BJ (cell line): Measurements from ENCODE around the gene SLC6A16. TPM values are rescaled to one million over a fixed set of nuclear protein-coding genes. Genes with fewer than 3 reads are reported as not detected.
"Not testable (repeated sequence)": the region's sequence is repeated elsewhere in the genome, so short reads cannot be mapped to it uniquely, and the experiment has no call there.

ENCODE experiments used
- CTCF ChIA-PET: fragments of 350-600 bp; formaldehyde crosslinking; extraction: SDS; loops from one replicate; lab custom pipeline; 2021; ENCODE audit warnings: antibody characterized with exemption, inconsistent platforms; lab: Yijun Ruan, JAX
- POLR2A ChIA-PET: fragments of 300-600 bp; sonication (Branson Sonifier 250); formaldehyde crosslinking; extraction: SDS; loops from one replicate; lab custom pipeline; 2021; ENCODE audit warnings: antibody characterized with exemption; lab: Charles Lee
- DNase-seq: peaks from one replicate; pipeline ENCODE4 v3.0.0-alpha.2; 2011; ENCODE audit warnings: low read depth
- H3K27me3 ChIP-seq: 2 replicates; pipeline ENCODE4 v1.6.0; 2011; ENCODE audit warnings: low read length; ENCODE audit not compliant: control insufficient read depth, insufficient read depth
- H3K36me3 ChIP-seq: 2 replicates; pipeline ENCODE4 v1.5.1; 2011; ENCODE audit warnings: low read length; ENCODE audit not compliant: control insufficient read depth, insufficient read depth
- H3K4me3 ChIP-seq: 2 replicates; pipeline ENCODE4 v1.5.1; 2011; ENCODE audit warnings: low read depth, mild to moderate bottlenecking, control low read depth, low read length
- polyA plus RNA-seq: library from polyadenylated mRNA; depleted of rRNA; stranded (reverse); fragments of >200 nt; gene quantifications from 2 replicates; pipeline ENCODE4 v1.2.3, GENCODE V29; 2011
- TF ChIP-seq, protein P1 (sequence below): IDR thresholded peaks from 2 replicates; pipeline ENCODE4 v1.5.1; 2011; ENCODE audit warnings: low read depth, mild to moderate bottlenecking, control low read depth, inconsistent platforms, low read length, moderate library complexity; ENCODE audit not compliant: insufficient read depth

SLC6A16 gene
- polyA plus RNA-seq, 1 experiment = 0.42 TPM

DNA sequence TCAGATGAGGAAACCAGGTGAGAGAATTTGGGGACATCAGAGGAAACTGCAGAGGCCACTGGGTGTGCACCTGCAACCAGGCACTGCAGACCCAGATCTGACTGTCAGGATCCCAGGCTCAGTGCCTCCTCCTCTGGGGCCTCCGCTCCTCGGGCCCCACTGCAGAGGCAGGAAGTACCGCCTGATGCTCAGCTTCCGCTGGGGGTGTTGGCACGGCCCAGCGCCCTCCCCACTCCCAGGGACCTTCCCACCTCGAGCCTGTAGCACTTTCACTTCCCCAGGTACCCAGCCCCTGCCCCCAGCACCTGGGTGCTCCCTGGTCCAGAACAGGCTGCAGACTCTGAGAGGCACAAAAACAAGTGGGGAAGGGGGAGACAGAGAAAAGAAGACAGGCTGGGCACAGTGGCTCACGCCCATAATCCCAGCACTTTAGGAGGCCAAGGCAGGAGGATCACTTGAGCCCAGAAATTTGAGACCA is 8.9 kb upstream of the SLC6A16 start:
- Histone ChIP-seq H3K27me3 (no peaks in the 10 kb centered on the region), H3K36me3 (no peaks in the 10 kb centered on the region; the same call in 1 of the 2 replicates), H3K4me3 (no peak overlapping the region)
- CTCF ChIA-PET = no interaction called here
- POLR2A ChIA-PET = no interaction called here
- TF ChIP-seq, protein P1, sequence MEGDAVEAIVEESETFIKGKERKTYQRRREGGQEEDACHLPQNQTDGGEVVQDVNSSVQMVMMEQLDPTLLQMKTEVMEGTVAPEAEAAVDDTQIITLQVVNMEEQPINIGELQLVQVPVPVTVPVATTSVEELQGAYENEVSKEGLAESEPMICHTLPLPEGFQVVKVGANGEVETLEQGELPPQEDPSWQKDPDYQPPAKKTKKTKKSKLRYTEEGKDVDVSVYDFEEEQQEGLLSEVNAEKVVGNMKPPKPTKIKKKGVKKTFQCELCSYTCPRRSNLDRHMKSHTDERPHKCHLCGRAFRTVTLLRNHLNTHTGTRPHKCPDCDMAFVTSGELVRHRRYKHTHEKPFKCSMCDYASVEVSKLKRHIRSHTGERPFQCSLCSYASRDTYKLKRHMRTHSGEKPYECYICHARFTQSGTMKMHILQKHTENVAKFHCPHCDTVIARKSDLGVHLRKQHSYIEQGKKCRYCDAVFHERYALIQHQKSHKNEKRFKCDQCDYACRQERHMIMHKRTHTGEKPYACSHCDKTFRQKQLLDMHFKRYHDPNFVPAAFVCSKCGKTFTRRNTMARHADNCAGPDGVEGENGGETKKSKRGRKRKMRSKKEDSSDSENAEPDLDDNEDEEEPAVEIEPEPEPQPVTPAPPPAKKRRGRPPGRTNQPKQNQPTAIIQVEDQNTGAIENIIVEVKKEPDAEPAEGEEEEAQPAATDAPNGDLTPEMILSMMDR = no peak
- no peak for DNase-seq

DNA sequence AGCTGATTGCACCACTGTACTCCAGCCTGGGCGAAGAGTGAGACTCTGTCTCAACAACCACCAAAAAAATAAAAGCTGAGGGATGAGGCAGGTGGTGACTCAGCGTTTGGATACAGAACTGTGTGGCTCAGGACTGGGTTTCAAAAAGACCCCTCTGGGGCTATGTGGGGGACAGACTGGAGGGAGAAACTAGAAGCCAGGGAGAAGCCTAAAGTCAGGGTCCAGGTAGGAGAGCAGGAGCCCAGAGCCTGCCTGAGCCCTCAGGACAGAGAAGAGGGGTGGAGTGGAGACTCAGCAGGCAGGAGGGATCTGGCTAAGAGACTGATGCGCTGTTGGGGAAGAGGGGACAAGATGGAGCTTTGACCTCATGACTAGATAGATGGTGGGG is 8.4 kb upstream of the SLC6A16 start:
- TF ChIP-seq, protein P1 = no peak
- H3K36me3 ChIP-seq = no peaks in the 10 kb centered on the region; the same call in 1 of the 2 replicates
- POLR2A ChIA-PET = no interaction called here
- no peak for DNase-seq
- CTCF ChIA-PET = no interaction called here
- H3K4me3 ChIP-seq = no peak overlapping the region
- H3K27me3 ChIP-seq = no peaks in the 10 kb centered on the region

DNA sequence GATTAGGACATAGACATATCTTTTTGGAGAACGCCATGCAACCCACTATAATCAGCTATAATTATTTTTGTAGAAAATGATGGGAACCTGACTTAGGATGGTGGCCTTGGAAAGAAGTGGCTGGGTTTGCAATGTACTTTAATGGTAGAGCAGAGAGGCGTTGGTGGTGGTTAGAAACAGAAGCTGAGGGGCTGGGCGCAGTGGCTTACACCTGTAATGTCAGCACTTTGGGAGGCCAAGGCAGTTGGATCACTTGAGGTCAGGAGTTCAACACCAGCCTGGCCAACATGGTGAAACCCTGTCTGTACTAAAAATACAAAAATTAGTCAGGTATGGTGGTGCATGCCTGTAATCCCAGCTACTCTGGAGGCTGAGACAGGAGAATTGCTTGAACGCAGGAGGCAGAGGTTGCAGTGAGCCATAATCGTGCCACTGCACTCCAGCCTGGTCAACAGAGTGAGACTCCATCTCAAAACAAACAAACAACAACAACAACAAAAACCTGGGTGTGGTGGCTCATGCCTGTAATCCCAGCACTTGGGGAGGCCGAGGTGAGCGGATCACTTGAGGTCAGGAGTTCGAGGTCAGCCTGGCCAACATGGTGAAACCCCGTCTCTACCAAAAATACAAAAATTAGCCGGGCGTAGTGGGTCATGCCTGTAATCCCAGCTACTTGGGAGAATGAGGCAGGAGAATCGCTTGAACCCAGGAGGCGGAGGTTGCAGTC is 7.9 kb upstream of the SLC6A16 start:
- H3K36me3 ChIP-seq, H3K4me3 ChIP-seq, POLR2A ChIA-PET, H3K27me3 ChIP-seq, DNase-seq: not testable (repeated sequence)
- CTCF ChIA-PET = interaction anchor here (0.6 kb wide), 1 partner anchor 37 kb away, joined by 3 read pairs; no protein-coding TSS in a partner anchor

DNA sequence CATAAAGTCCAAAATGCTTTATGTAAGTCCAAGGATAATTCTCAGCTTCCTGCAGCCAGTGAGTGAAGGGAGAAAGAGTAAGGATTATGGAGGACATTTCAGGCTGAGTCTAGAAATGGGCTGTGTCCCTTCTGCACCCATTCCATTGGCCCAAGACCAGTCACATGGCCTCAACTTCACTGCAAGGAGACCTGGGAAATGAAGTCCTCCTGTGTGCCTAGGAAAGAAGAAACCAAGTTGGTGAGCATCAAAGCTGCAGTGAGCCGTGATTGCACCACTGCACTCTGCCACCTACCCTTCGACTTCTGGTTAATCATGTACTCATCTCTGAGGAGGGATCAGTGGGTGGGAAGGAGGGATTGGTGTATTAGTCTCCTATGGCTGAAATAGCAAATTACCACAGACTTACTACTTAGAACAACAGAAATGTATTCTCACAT is 6.6 kb upstream of the SLC6A16 start:
- TF ChIP-seq, protein P1 = no peak
- DNase-seq = no peak
- H3K36me3 ChIP-seq = no peaks in the 10 kb centered on the region; the same call in 1 of the 2 replicates
- H3K4me3 ChIP-seq = no peak overlapping the region
- ChIA-PET POLR2A (no interaction called here), CTCF (interaction anchor here (1.4 kb wide), 1 partner anchor 30 kb away, joined by 6 read pairs; no protein-coding TSS in a partner anchor)
- no peaks in the 10 kb centered on the region for H3K27me3 ChIP-seq

DNA sequence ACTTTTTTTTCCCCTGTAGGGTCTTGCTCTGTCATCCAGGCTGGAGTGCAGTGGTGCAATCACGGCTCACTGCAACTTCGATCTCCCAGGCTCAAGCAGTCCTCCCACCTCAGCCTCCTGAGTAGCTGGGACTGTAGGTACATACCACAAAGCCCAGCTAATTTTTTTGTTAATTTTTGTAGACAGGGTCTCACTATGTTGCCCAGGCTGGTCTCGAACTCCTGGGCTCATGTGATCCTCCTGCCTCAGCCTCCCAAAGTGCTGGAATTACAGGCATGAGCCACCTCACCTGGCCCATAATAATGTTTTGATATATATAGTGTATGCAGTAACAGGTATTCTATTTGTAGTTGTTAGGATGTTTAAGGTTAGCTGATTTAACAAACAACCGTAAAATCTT is 6.2 kb upstream of the SLC6A16 start:
- H3K27me3 ChIP-seq, H3K36me3 ChIP-seq, DNase-seq, POLR2A ChIA-PET, H3K4me3 ChIP-seq: not testable (repeated sequence)
- CTCF ChIA-PET = interaction anchor here (1.4 kb wide), 1 partner anchor 30 kb away, joined by 6 read pairs; no protein-coding TSS in a partner anchor

DNA sequence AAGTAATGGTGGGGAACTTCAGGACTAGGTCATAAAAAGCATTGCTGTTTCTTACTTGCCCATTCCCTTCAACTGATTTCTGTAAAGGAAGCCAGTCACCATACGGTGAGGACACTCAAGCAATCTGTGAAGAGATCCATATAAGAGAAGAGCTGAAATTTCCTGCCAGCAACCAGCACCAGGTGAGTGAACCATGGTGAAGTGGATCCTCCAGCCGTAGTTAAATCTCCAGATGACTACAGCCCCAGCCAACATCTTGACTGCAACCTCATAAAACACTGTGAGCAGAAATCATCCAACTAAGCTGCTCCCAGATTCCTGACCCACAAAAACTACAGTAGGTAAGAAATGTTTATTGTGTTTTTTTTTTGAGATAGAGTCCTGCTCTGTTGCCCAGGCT is 3.8 kb upstream of the SLC6A16 start:
- CTCF ChIA-PET = no interaction called here
- Histone ChIP-seq H3K4me3 (no peak overlapping the region), H3K36me3 (no peaks in the 10 kb centered on the region), H3K27me3 (no peaks in the 10 kb centered on the region)
- POLR2A ChIA-PET = no interaction called here
- no peak for DNase-seq
- TF ChIP-seq, protein P1 = no peak
